HG03442 (cell line): ENCODE data around the gene REEP1.

Experiments used
- ATAC-seq: cut with Tn5 transposase; IDR thresholded peaks from one replicate; pipeline ENCODE4 v1.9.1; 2021; ENCODE audit warnings: mild to moderate bottlenecking, moderate library complexity; ENCODE audit not compliant: unreplicated experiment

REEP1 gene

GRCh38 chr2:86284987-86285386 lies 52.4 kb downstream of the REEP1 start:
- no peak for ATAC-seq

GRCh38 chr2:86284401-86284841 lies 53.0 kb downstream of the REEP1 start:
- ATAC-seq: no peak

- no peak for ATAC-seq
Measured at GRCh38 chr2:86283411-86284030, 53.9 kb downstream of the REEP1 start.

GRCh38 chr2:86281066-86281700 lies 56.2 kb downstream of the REEP1 start:
- no peak for ATAC-seq

GRCh38 chr2:86280191-86280667 lies 57.2 kb downstream of the REEP1 start:
- ATAC-seq: no peak

- ATAC-seq: no peak
Measured at GRCh38 chr2:86275962-86276361, 61.5 kb downstream of the REEP1 start.

GRCh38 chr2:86275384-86275799 lies 62.0 kb downstream of the REEP1 start:
- peak; percentile 23 for ATAC-seq

- peak; percentile 60 for ATAC-seq
Measured at GRCh38 chr2:86274918-86275275, 62.5 kb downstream of the REEP1 start.

GRCh38 chr2:86274265-86274917 lies 63.0 kb downstream of the REEP1 start:
- peak; percentile 72 for ATAC-seq

- ATAC-seq: no peak
Measured at GRCh38 chr2:86272111-86272510, 65.3 kb downstream of the REEP1 start.

- no peak for ATAC-seq
Measured at GRCh38 chr2:86271248-86271647, 66.2 kb downstream of the REEP1 start.

- ATAC-seq: no peak
Measured at GRCh38 chr2:86263956-86264355, 73.5 kb downstream of the REEP1 start.

GRCh38 chr2:86260978-86261377 lies 76.4 kb downstream of the REEP1 start:
- no peak for ATAC-seq

GRCh38 chr2:86258106-86258505 lies 79.3 kb downstream of the REEP1 start:
- ATAC-seq: no peak

- ATAC-seq: no peak
Measured at GRCh38 chr2:86256982-86257381, 80.4 kb downstream of the REEP1 start.

- ATAC-seq: no peak
Measured at GRCh38 chr2:86256300-86256699, 81.1 kb downstream of the REEP1 start.

GRCh38 chr2:86254576-86255538 lies 82.6 kb downstream of the REEP1 start:
- no peak for ATAC-seq

- ATAC-seq: no peak
Measured at GRCh38 chr2:86253424-86253823, 84.0 kb downstream of the REEP1 start.

GRCh38 chr2:86251840-86252266 lies 85.6 kb downstream of the REEP1 start:
- no peak for ATAC-seq

GRCh38 chr2:86249579-86250391 lies 87.6 kb downstream of the REEP1 start:
- peak; percentile 72 for ATAC-seq
